ENCODE results near the gene OLFM2. TPM values are rescaled to one million over a fixed set of nuclear protein-coding genes. Genes with fewer than 3 reads are reported as not detected.
"Not testable (repeated sequence)": the region's sequence is repeated elsewhere in the genome, so short reads cannot be mapped to it uniquely, and the experiment has no call there.

Gene OLFM2
- polyA plus RNA-seq, 6 donors from 2014 or later, result not detected

DNA sequence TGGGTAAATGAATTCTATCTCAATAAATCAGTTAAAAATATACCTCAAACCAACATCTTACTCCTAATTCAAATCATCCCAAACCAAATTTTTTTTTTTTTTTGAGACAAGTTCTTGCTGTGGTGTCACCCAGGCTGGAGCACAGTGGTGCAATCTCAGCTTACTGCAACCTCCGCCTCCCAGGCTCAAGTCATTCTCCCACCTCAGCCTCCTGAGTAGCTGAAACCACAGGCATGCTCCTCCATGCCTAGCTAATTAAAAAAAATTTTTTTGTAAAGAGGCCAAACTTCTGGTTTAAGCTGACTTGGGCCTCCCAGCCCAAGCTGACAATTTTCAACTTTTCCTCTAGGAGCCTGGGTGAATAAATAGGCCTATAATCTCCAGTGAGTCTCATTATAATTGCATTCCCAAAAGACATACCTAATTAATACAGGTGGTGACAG lies 22.1 kb upstream of the OLFM2 start:
- Mint-ChIP-seq H3K27me3 (peaks cover 15 to 38% (median 23%) of the 10 kb centered on the region in 3 donors), H3K9me3 (peaks cover 0 to 6% (median 0%) of the 10 kb centered on the region in 7 donors), H3K27ac (no peak overlapping the region), H3K36me3 (no peaks in the 10 kb centered on the region), H3K4me1 (no peaks in the 10 kb centered on the region), H3K4me3 (no peak overlapping the region)
- ATAC-seq (ENCODE audit: low read depth in 2 of 2), result no peak
- no peak for DNase-seq

DNA sequence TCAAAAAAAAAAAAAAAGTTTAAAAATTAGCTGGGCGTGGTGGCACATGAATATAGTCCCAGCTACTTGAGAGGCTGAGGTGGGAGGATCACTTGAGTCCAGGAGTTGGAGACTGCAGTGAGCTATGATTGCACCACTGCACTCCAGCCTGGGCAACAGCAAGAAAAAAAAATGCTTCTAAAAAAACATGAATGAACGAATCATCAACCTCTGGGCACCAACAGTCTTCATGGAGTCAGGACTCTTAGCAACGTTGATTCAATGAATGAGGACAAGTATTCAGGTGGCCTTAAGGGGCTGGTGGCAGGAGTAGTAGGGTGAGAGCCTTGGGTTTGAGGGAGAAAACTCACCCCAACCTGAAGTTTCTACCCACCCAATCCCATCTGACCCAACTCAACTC lies 20.6 kb upstream of the OLFM2 start:
- no peak overlapping the region for H3K4me3 Mint-ChIP-seq
- no peak for DNase-seq
- H3K36me3 Mint-ChIP-seq, result no peaks in the 10 kb centered on the region
- peaks cover 8 to 38% (median 14%) of the 10 kb centered on the region in 3 donors for H3K27me3 Mint-ChIP-seq
- H3K4me1 Mint-ChIP-seq, result no peaks in the 10 kb centered on the region
- no peaks in the 10 kb centered on the region for H3K9me3 Mint-ChIP-seq
- no peak overlapping the region for H3K27ac Mint-ChIP-seq
- no peak for ATAC-seq (ENCODE audit: low read depth in 2 of 2)

DNA sequence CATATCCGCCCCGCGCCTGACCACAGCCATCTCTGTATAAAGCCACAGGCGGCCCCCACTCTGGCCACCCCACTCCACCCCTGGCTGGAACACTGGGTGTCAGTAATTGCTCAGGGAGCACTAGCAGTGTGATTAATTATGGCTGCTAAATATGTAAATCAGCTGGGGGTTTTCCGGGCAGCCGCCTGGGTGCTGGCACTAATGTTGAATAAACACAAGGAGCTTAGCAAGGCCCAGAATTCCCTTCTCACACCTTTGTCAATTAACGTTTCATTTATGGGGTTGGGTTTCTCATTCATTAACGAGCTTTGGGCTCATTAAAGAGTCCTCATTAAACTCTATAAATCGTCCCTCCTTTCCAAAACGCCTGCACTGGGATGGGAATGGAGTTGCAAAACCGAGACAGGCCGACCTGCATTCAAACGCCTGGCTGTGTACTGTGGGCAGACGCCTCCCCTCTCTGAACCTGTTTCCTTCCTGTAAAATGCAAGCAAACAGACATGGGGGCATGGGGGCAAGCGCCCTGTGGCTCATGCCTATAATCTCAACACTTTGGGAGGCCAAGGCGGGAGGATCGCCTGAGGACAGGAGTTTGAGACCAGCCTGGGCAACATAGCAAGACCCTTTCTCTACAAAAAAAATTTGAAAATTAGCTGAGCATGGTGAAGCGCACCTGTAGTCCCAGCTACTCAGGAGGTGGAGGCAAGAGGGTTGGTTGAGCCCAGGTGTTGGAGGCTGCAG lies 17.7 kb upstream of the OLFM2 start:
- ATAC-seq (ENCODE audit: low read depth in 2 of 2) (no peak), DNase-seq (no peak)
- H3K27ac Mint-ChIP-seq, result peak overlapping the region in 1 of 6 donors; percentile 20
- H3K9me3 Mint-ChIP-seq, result no peaks in the 10 kb centered on the region
- peak overlapping the region in 1 of 8 donors; percentile 16 for H3K4me3 Mint-ChIP-seq
- no peaks in the 10 kb centered on the region for H3K4me1 Mint-ChIP-seq
- no peaks in the 10 kb centered on the region for H3K36me3 Mint-ChIP-seq
- H3K27me3 Mint-ChIP-seq, result peaks cover 5 to 23% (median 8%) of the 10 kb centered on the region in 3 donors

DNA sequence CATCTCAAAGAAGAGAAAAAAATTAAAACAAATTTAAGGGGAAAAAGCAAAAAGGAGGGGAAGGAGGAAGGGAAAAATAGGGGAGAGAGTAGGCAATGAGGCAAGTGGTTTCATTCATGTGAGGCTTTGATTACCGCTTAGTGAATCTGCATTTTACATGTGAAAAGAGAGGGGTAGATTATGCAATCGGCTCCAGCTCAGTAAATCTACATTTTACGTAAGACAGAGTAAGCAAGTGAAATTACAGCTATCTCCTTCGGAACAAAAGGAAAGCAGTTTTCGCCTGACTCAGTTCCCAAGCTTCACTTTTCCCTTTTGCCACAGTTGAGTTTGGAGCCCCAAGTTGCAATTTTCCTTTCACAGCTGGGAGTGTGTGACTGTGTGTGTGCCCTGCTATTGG lies 16.0 kb upstream of the OLFM2 start:
- Mint-ChIP-seq H3K27ac (no peak overlapping the region), H3K36me3 (no peaks in the 10 kb centered on the region), H3K4me3 (no peak overlapping the region), H3K9me3 (no peaks in the 10 kb centered on the region), H3K4me1 (no peaks in the 10 kb centered on the region), H3K27me3 (peaks cover 8 to 20% (median 12%) of the 10 kb centered on the region in 3 donors)
- DNase-seq (no peak), ATAC-seq (ENCODE audit: low read depth in 2 of 2) (no peak)

DNA sequence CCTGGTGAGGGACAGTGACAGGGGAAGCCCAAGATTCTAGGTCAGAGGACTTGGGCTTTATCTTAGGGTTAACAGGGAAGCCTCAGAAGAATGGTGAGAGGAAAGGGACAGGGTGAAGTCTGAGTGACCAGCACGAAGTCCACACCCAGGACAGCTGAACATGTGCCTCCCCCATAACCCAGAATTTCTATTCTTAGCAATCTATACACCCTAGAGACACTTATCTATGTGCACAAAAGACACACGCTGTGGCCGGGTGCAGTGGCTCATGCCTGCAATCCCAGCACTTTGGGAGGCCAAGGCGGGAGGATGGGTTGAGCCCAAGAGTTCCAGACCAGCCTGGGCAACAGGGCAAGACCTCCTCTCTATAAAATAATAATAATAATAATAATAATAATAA lies 11.1 kb upstream of the OLFM2 start:
- Mint-ChIP-seq H3K27me3 (peaks cover 15 to 29% (median 25%) of the 10 kb centered on the region in 3 donors), H3K36me3 (peaks cover 0 to 1% of the 10 kb centered on the region in 2 donors), H3K9me3 (peaks cover 2 to 8% (median 3%) of the 10 kb centered on the region in 7 donors), H3K27ac (no peak overlapping the region), H3K4me1 (peaks cover 0 to 8% (median 8%) of the 10 kb centered on the region in 3 donors), H3K4me3 (peak overlapping the region in 1 of 8 donors; percentile 12)
- DNase-seq, result no peak
- ATAC-seq (ENCODE audit: low read depth in 2 of 2), result no peak

DNA sequence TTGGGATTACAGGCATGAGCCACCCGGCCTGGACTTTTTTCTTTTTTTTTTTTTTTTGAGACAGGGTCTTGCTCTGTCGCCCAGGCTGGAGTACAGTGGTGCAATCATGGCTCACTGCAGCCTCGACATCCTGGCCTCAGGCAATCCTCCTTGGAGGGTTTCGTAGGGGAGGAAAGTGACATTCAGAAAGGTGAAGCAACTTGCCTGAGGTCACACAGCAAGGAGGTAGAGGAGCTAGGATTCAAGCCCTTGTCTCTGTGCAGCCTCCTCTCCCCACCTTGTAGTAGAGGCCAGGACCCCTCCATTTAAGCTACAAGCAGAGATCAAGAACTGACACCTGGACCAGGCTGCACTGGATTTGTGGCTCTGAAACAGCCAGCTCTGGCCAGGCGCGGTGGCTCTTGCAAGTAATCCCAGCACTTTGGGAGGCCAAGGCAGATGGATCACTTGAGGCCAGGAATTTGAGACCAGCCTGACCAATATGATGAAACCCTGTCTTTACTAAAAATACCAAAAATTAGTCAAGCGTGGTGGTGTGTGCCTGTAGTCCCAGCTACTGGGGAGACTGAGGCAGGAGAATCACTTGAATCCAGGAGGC lies 10.3 kb upstream of the OLFM2 start:
- not testable (repeated sequence) for ATAC-seq (ENCODE audit: low read depth in 2 of 2); H3K4me3 Mint-ChIP-seq; H3K27ac Mint-ChIP-seq; H3K36me3 Mint-ChIP-seq; H3K4me1 Mint-ChIP-seq; DNase-seq
- peaks cover 15 to 32% (median 32%) of the 10 kb centered on the region in 3 donors for H3K27me3 Mint-ChIP-seq
- peaks cover 6 to 16% (median 8%) of the 10 kb centered on the region in 7 donors for H3K9me3 Mint-ChIP-seq

DNA sequence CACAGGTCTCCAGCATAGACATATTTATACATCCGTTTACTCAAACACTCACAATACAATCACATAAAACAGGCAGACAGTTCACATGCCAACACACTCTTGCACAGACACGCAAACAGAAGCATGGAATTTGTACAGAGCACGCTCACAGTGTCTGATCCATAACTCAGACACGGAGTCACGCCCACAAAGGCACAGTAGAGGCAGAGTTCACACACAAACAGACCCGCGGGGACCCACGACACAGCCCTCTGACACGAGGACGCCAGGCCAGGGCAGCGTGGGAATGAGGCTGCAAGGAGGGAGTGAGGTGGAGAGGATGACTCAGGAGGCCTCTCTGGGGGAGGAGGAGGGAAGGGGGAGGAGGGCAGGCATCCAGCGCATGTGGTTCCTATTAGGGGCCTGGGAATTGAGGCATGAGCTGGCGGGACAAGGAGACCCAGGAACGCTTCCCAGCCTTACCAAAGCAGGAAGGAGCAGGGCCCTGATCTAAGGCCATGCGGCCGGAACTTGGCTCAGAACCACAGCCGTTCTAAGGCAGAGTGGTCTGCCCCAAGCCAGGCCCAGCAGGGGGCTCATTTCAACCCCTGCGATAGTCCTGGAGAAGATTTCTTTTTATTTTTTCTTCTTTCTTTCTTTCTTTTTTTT lies 9.1 kb upstream of the OLFM2 start:
- Mint-ChIP-seq H3K4me3 (no peak overlapping the region), H3K27ac (no peak overlapping the region), H3K9me3 (peaks cover 6 to 26% (median 16%) of the 10 kb centered on the region in 7 donors), H3K36me3 (peaks cover 10 to 19% of the 10 kb centered on the region in 2 donors), H3K4me1 (peaks cover 0 to 8% (median 8%) of the 10 kb centered on the region in 3 donors), H3K27me3 (peaks cover 21 to 44% (median 40%) of the 10 kb centered on the region in 3 donors)
- ATAC-seq (ENCODE audit: low read depth in 2 of 2) (no peak), DNase-seq (no peak)

DNA sequence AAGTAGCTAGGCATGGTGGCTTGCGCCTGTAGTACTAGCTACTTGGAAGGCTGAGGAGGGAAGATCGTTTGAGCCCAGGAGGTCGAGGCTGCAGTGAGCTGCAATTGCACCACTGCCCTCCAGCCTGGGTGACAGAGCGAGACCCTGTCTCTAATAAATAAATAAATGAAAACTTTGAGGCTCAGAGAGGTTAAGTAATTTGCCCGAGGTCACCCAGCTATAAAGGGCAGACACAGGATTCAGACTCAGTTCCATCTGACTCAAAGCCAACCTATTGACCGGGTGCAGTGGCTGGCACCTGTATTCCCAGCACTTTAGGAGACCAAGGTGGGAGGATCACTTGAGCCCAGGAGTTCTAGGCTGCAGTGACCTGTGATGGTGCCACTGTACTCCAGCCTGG lies 7.4 kb upstream of the OLFM2 start:
- DNase-seq (no peak), ATAC-seq (ENCODE audit: low read depth in 2 of 2) (no peak)
- peaks cover 6 to 26% (median 16%) of the 10 kb centered on the region in 7 donors for H3K9me3 Mint-ChIP-seq
- H3K4me1 Mint-ChIP-seq, result peaks cover 0 to 8% (median 8%) of the 10 kb centered on the region in 3 donors
- no peak overlapping the region for H3K4me3 Mint-ChIP-seq
- peaks cover 26 to 51% (median 49%) of the 10 kb centered on the region in 3 donors for H3K27me3 Mint-ChIP-seq
- peaks cover 10 to 19% of the 10 kb centered on the region in 2 donors for H3K36me3 Mint-ChIP-seq
- no peak overlapping the region for H3K27ac Mint-ChIP-seq

DNA sequence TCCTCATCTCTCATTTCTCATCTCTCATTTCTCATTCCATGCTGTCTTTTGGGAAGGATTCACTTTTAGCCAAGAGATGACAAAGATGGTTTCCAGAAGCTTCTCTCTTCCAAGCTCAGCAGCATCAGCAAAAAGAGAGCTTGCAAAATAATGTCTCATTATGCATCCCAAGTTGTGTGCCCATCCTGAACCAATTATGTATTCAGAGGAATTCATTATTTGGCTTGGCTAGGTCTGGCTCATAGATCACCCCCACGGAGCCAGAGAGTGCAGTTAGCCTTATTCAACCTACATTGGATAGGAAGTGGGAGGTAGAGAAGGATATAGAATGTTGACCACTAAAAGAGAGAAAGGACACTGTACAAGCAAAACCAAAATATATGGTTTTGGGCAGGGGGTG lies 5.4 kb upstream of the OLFM2 start:
- DNase-seq (no peak), ATAC-seq (ENCODE audit: low read depth in 2 of 2) (no peak)
- H3K4me1 Mint-ChIP-seq, result peaks cover 6 to 15% (median 13%) of the 10 kb centered on the region in 3 donors
- H3K27me3 Mint-ChIP-seq, result peaks cover 33 to 65% (median 56%) of the 10 kb centered on the region in 3 donors
- no peak overlapping the region for H3K27ac Mint-ChIP-seq
- H3K36me3 Mint-ChIP-seq, result peaks cover 10 to 19% of the 10 kb centered on the region in 2 donors
- H3K4me3 Mint-ChIP-seq, result no peak overlapping the region
- peaks cover 6 to 26% (median 16%) of the 10 kb centered on the region in 7 donors for H3K9me3 Mint-ChIP-seq

DNA sequence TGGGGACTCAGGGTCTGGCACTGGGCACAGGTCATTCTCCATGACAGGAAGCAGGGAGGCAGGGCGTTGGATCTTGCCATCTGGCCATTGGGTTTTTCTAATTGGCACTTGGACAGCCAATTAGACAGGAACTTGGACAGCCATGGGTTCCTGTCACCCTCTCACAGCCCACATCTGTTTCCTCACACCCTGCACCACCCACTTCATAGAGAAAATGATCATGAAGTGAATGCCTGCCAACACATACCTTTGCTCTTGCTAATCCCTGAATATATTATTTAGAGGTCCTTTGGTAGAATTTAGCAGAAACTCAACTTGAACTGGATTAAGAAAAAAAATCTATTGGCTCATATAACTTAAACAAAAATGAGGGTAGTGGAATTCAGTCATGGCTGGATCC lies 4.9 kb upstream of the OLFM2 start:
- Mint-ChIP-seq H3K27me3 (peaks cover 33 to 66% (median 59%) of the 10 kb centered on the region in 3 donors), H3K4me3 (no peak overlapping the region), H3K9me3 (peaks cover 6 to 26% (median 16%) of the 10 kb centered on the region in 7 donors), H3K36me3 (peaks cover 10 to 19% of the 10 kb centered on the region in 2 donors), H3K27ac (no peak overlapping the region), H3K4me1 (peaks cover 9 to 16% (median 14%) of the 10 kb centered on the region in 3 donors)
- DNase-seq, result no peak
- ATAC-seq (ENCODE audit: low read depth in 2 of 2), result no peak

DNA sequence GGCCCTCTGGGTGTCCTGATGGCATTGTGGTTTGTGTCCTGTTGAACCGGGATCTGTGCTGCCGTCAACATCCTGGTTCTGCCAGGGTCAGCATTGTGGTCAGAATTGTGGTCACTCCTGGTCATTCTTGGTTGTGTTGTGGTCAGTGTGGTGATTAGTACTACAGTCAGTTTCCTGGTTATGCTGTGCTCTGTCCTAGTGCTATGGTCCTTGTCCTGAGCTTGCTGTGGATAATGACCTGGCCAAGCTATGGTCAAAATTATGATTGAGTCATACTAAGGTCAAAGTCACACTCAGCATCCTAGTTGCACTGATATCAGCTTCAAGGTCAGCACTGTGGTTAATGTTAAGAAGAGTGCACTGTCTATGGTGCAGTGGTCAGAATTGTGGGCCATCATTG lies 4.5 kb upstream of the OLFM2 start:
- ATAC-seq (ENCODE audit: low read depth in 2 of 2), result no peak
- Mint-ChIP-seq H3K4me1 (peaks cover 10 to 17% (median 15%) of the 10 kb centered on the region in 3 donors), H3K4me3 (no peak overlapping the region)

DNA sequence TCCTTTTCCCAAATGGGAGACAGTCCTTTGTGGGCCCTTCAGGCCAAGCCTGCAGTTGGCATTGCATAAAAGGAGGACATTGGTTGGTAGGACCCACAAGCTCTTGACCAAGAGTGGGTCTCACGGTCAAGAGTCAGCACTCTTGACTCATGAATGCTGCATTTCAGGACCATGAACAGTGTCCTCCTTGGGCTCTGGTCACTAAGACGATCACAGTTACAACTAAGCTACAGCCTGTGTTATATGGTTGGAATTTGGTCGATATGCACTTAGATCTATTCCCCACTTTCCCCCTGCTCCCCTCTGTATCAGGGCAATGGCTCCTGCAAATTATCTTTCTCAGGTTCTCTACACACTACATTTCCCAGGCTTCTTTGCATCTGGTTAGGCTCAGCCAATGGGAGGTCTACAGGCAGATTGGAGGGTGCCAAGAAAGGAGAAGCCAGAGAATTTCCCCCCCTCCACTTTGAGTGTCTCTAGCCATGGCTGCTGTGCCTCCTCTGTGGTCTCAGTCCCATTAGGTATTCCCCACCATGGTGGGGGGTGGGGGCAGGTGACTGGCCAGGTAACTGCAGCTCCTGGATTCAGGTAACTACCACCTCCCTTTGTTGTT lies 3.1 kb upstream of the OLFM2 start:
- ATAC-seq (ENCODE audit: low read depth in 2 of 2) (no peak), DNase-seq (no peak)
- H3K4me3 Mint-ChIP-seq, result peak overlapping the region in 1 of 8 donors; percentile 28
- H3K9me3 Mint-ChIP-seq, result peaks cover 0 to 27% (median 19%) of the 10 kb centered on the region in 7 donors
- H3K27ac Mint-ChIP-seq, result no peak overlapping the region
- peaks cover 42 to 77% (median 65%) of the 10 kb centered on the region in 3 donors for H3K27me3 Mint-ChIP-seq
- peaks cover 10 to 24% of the 10 kb centered on the region in 2 donors for H3K36me3 Mint-ChIP-seq
- peaks cover 11 to 24% (median 22%) of the 10 kb centered on the region in 3 donors for H3K4me1 Mint-ChIP-seq

More for the DNA sequence above, 4.5 kb upstream of the OLFM2 start:
- no peak for DNase-seq
- H3K27ac Mint-ChIP-seq, result no peak overlapping the region
- peaks cover 6 to 26% (median 16%) of the 10 kb centered on the region in 7 donors for H3K9me3 Mint-ChIP-seq
- peaks cover 10 to 19% of the 10 kb centered on the region in 2 donors for H3K36me3 Mint-ChIP-seq
- H3K27me3 Mint-ChIP-seq, result peaks cover 34 to 68% (median 62%) of the 10 kb centered on the region in 3 donors

DNA sequence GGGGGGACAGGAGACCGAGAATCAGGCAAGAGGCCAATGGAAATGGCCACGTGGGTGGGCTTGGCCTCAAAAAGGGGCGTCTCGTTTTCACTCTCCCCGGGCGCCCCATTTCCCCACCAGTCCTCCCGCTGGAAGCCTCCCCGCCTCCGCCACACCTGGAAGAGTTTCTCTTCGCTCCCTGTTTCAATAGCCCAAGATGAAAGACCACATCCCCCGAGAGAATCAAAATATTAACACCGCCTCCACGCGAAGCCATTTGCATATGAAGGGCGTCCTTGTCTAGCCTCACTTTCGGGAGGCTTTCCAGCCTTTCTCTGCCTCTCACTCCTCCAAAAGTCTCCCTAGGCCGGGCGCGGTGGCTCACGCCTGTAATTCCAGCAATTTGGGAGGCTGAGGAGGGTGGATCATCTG lies 691 bp upstream of the OLFM2 start:
- Mint-ChIP-seq H3K27ac (peak overlapping the region in 1 of 6 donors; percentile 36), H3K36me3 (peaks cover 10 to 20% of the 10 kb centered on the region in 2 donors), H3K4me1 (peaks cover 11 to 27% (median 25%) of the 10 kb centered on the region in 3 donors), H3K4me3 (peak overlapping the region in 7 of 8 donors; percentile 30 to 82 (median 59)), H3K9me3 (peaks cover 0 to 20% (median 12%) of the 10 kb centered on the region in 7 donors), H3K27me3 (peaks cover 56 to 83% (median 77%) of the 10 kb centered on the region in 3 donors)
- DNase-seq, result no peak
- ATAC-seq (ENCODE audit: low read depth in 2 of 2), result no peak
